Suprapubic skin (tissue), 4 donors: Measurements from ENCODE around the gene GRIP2.

Source experiments
- POLR2A ChIP-seq, 2 donors: fragments of 450-650 bp; IDR thresholded peaks; one replicate each; pipeline ENCODE4 v1.6.1; 2017; ENCODE audit warnings: antibody characterized with exemption in 2 of 2, mild to moderate bottlenecking in 2 of 2, moderate library complexity in 2 of 2
- POLR2AphosphoS5 ChIP-seq, 3 donors: sonication (generic); formaldehyde crosslinking; IDR thresholded peaks; one replicate each; pipeline ENCODE4 v1.6.1; 2017; ENCODE audit warnings: antibody characterized with exemption in 3 of 3
- TF ChIP-seq, protein P1 (sequence below), 2 donors: fragments of 200-600 bp in 1 of 2; fragments of 450-650 bp in 1 of 2; sonication (generic) in 1 of 2; IDR thresholded peaks; one replicate each; pipeline ENCODE4 v1.5.1; 2016 to 2019; ENCODE audit warnings: antibody characterized with exemption in 2 of 2, mild to moderate bottlenecking in 1 of 2, moderate library complexity in 1 of 2

DNA sequence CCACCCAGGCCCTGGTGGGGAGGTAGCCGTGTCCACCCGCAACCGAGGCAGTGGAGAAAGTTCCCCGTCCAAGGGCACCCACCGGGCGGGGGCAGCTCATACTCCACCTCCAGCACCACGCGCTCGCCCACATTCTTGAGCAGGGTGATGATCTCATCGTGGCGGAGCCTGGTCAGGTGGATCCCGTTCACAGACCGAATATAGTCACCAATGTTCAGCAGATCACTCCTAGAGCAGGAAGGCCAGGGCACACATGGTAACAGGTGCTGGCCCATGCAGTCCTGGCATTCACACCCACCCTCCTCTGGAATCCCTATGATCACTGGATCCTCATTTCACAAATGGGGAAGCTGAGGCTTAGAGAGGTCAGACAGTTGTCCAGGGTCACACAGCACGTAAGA, 15.8 kb downstream of the GRIP2 start:
- TF ChIP-seq, protein P1, sequence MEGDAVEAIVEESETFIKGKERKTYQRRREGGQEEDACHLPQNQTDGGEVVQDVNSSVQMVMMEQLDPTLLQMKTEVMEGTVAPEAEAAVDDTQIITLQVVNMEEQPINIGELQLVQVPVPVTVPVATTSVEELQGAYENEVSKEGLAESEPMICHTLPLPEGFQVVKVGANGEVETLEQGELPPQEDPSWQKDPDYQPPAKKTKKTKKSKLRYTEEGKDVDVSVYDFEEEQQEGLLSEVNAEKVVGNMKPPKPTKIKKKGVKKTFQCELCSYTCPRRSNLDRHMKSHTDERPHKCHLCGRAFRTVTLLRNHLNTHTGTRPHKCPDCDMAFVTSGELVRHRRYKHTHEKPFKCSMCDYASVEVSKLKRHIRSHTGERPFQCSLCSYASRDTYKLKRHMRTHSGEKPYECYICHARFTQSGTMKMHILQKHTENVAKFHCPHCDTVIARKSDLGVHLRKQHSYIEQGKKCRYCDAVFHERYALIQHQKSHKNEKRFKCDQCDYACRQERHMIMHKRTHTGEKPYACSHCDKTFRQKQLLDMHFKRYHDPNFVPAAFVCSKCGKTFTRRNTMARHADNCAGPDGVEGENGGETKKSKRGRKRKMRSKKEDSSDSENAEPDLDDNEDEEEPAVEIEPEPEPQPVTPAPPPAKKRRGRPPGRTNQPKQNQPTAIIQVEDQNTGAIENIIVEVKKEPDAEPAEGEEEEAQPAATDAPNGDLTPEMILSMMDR (IDR thresholded peaks at IDR 0.05): no peak
- no peak for TF ChIP-seq POLR2A (IDR thresholded peaks at IDR 0.05)
- TF ChIP-seq POLR2AphosphoS5 (IDR thresholded peaks at IDR 0.05): no peak
